Measurements from ENCODE around the gene PHLDB3. TPM values are rescaled to one million over a fixed set of nuclear protein-coding genes. Genes with fewer than 3 reads are reported as not detected.

The PHLDB3 gene
- total and polyA plus RNA-seq, 2 donors, result 10.7 to 12.4 TPM

DNA sequence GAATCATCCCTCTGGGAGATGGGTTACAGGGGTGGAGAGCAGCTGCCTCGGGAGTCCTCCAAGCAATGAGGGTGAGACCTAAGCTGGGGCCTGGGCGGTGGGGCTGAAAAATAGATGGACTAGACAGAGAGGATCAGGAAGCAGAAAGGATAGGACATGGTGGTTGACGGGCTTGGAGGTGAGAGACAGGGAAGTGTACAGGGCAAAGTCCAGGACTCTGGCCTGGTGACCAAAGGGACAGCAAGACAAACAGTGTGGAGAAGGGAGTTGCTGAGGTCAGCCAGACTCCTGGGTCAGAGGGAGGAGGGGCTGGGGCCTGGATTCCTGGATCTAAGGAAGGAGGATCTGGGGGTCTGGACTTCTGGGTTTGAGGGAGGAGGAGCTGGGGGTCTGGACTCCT, 5.5 kb downstream of the PHLDB3 start:
- 76% methylated on average over 3 of the region's 3 CpGs for WGBS
- DNase-seq (ENCODE audit: extremely low spot score), result no peak
- Histone ChIP-seq H3K4me1 (ENCODE audit: insufficient read depth) (no peaks in the 10 kb centered on the region), H3K4me3 (ENCODE audit: low read depth, low read length) (no peak overlapping the region), H3K27ac (ENCODE audit: low read depth) (no peak overlapping the region), H3K36me3 (ENCODE audit: insufficient read depth) (peaks cover 9% of the 10 kb centered on the region)

DNA sequence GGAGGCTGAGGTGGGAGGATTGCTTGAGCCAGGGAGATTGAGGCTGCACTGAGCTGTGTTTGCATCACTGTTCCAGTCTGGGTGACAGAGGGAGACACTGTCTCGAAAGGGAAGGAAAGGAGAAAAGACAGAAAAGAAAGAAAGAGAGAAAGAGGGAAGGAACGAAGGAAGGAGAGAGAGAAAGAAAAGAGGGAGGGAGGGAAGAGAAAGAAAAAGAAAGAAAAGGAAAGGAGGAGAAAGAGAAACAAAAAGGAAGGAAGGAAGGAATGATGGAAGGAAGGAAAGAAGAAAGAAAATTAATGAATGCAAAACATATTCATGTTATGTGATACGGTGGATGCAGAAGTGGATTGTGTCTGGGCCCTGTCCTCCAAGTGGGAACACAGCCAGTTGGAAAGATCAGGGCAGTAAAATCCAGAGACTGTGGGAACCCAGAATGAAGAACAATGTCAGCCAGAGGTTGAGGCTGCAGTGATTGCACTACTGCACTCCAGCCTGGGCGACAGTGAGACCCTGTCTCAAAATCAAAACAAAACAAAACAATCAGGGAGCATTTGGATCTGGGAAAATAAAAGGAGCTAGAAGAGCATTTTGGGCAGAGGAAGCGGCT, 6.2 kb downstream of the PHLDB3 start:
- Histone ChIP-seq H3K4me3 (ENCODE audit: low read depth, low read length) (no peak overlapping the region), H3K4me1 (ENCODE audit: insufficient read depth) (no peaks in the 10 kb centered on the region), H3K36me3 (ENCODE audit: insufficient read depth) (peaks cover 9% of the 10 kb centered on the region), H3K27ac (ENCODE audit: low read depth) (no peak overlapping the region)
- WGBS, result 72% methylated on average over 5 of the region's 5 CpGs
- DNase-seq (ENCODE audit: extremely low spot score), result no peak

DNA sequence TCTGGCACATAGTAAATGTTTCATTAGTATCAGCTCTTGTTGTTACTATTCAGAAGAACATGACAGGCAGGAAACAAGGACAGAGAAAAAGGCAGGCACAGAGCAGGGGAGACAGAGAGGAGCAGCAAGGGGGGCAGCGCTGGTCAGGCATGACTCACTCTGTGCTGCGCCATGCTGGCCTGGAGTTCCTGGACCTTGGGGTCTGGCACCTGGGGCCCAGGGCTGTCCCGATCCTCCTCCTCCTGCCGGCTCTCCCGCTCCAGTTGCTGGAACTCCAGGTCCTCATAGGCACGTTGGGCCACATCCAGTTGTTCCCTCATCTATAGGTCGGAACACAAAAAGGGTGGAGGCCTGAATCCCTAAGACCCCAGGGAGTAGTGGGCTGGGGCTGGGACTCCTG, 7.6 kb downstream of the PHLDB3 start:
- H3K27ac ChIP-seq (ENCODE audit: low read depth), result no peak overlapping the region
- no peak overlapping the region for H3K4me3 ChIP-seq (ENCODE audit: low read depth, low read length)
- H3K4me1 ChIP-seq (ENCODE audit: insufficient read depth), result no peaks in the 10 kb centered on the region
- WGBS, result 95% methylated on average over 7 of the region's 7 CpGs
- H3K36me3 ChIP-seq (ENCODE audit: insufficient read depth), result peaks cover 7% of the 10 kb centered on the region
- no peak for DNase-seq (ENCODE audit: extremely low spot score)

DNA sequence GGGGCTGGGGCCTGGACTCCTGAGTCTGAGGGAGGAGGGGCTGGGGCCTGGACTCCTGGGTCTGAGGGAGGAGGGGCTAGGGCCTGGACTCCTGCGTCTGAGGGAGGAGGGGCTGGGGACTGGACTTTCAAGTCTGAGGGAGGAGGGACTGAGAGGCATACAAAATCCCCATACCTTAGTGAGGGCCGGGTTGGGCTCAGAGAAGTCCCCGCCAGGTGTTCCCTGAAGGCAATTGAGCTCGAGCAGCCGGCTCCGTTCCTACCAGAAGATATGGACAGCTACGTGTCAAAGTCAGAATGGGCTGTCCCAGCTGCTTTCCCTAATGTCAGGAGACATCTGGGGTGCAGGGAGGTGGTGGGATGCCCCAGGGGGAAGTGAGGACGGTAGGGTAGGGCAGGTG, 9.5 kb downstream of the PHLDB3 start:
- H3K4me3 ChIP-seq (ENCODE audit: low read depth, low read length), result no peak overlapping the region
- H3K36me3 ChIP-seq (ENCODE audit: insufficient read depth), result peaks cover 7% of the 10 kb centered on the region
- H3K27ac ChIP-seq (ENCODE audit: low read depth), result no peak overlapping the region
- H3K4me1 ChIP-seq (ENCODE audit: insufficient read depth), result no peaks in the 10 kb centered on the region
- WGBS, result 79% methylated on average over 8 of the region's 8 CpGs
- DNase-seq (ENCODE audit: extremely low spot score), result no peak

DNA sequence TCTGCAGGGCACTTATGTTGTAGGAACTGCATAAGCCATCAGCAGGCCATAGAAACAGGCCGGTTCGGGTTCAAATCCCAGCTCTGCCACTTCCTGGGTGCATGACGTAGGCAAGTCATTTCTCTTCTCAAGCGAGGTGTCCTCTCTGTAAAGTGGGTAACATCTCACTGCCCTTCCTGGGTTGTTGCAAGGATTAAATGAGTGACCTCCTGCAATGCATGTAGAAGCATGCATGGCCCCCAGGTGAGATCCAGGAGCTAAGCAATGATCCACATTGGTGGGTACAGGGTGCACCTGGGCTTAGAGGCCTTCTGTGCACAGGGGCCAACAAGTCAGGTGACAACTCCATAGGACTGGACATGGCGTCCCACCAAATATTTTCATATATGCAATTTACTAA, 13.8 kb downstream of the PHLDB3 start:
- no peak overlapping the region for H3K27ac ChIP-seq (ENCODE audit: low read depth)
- peaks cover 4% of the 10 kb centered on the region for H3K36me3 ChIP-seq (ENCODE audit: insufficient read depth)
- H3K4me3 ChIP-seq (ENCODE audit: low read depth, low read length), result no peak overlapping the region
- H3K4me1 ChIP-seq (ENCODE audit: insufficient read depth), result no peaks in the 10 kb centered on the region
- WGBS, result 95% methylated on average over 5 of the region's 5 CpGs
- DNase-seq (ENCODE audit: extremely low spot score), result no peak

DNA sequence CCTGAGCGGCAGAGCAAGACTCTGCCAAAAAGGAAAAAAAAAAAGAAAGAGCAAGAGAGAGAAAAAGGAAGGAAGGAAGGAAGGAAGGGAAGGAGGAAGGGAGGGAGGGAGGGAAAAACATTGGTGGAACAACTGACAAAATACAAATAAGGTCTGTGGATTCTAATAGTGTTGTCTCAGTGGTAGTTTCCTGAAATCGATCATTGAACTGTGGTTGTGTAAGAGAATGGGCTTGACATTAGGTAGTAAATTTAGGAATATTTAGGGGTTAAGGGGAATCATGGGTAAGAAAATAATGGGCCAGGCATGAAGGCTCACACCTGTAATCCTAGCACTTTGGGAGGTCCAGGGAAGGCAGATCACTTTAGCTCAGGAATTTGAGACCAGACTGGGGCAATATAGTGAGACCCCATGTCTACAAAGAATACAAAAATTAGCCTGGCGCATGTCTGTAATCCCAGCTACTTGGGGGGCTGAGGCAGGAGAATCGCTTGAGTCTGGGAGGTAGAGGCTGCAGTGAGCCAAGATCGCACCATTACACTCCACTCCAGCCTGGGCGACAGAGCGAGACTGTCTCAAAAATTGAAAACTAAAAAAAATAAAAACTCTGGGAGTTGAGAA, 14.5 kb downstream of the PHLDB3 start:
- DNase-seq (ENCODE audit: extremely low spot score), result no peak
- H3K27ac ChIP-seq (ENCODE audit: low read depth), result no peak overlapping the region
- H3K4me3 ChIP-seq (ENCODE audit: low read depth, low read length), result no peak overlapping the region
- 96% methylated on average over 7 of the region's 7 CpGs for WGBS
- no peaks in the 10 kb centered on the region for H3K4me1 ChIP-seq (ENCODE audit: insufficient read depth)
- H3K36me3 ChIP-seq (ENCODE audit: insufficient read depth), result no peaks in the 10 kb centered on the region

DNA sequence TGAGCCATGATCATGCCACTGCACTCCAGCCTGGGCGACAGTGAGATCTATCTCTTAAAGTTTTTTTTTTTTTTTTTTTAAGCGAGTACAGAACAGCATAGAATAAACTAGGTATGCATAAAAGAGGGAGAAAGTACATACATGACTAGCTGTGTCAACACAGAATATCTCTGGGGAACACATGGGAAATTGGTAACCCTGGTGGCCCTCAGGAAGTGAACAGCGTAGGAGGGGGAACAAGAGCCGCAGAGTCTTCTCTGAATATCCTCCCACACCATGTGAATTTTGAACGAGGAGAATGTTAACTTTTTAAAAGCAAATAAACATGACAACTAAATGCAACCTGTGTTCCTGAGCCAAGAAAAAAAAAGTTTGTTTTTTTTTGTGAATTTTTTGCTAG, 15.2 kb downstream of the PHLDB3 start:
- Histone ChIP-seq H3K27ac (ENCODE audit: low read depth) (no peak overlapping the region), H3K4me1 (ENCODE audit: insufficient read depth) (no peaks in the 10 kb centered on the region), H3K4me3 (ENCODE audit: low read depth, low read length) (no peak overlapping the region), H3K36me3 (ENCODE audit: insufficient read depth) (no peaks in the 10 kb centered on the region)
- DNase-seq (ENCODE audit: extremely low spot score), result no peak
- 73% methylated on average over 5 of the region's 5 CpGs for WGBS

DNA sequence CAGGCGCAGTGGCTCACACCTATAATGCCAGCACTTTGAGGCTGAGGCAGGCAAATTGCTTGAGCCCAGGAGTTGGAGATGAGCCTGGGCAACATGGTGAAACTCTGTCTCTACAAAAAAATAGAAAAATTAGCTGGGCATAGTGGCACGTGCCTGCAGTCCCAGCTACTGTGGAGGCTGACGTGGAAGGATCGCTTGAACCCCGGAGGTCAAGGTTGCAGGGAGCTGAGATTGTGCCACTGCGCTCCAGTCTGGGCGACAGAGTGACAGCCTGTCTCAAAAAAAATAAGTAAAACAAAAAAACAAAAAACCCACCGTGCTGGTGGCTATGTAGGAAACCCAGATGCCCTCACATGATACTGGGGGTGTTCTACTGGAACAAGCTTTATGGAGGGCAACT, 16.4 kb downstream of the PHLDB3 start:
- no peaks in the 10 kb centered on the region for H3K4me1 ChIP-seq (ENCODE audit: insufficient read depth)
- no peak for DNase-seq (ENCODE audit: extremely low spot score)
- H3K27ac ChIP-seq (ENCODE audit: low read depth), result no peak overlapping the region
- no peaks in the 10 kb centered on the region for H3K36me3 ChIP-seq (ENCODE audit: insufficient read depth)
- WGBS, result 94% methylated on average over 8 of the region's 8 CpGs
- no peak overlapping the region for H3K4me3 ChIP-seq (ENCODE audit: low read depth, low read length)

DNA sequence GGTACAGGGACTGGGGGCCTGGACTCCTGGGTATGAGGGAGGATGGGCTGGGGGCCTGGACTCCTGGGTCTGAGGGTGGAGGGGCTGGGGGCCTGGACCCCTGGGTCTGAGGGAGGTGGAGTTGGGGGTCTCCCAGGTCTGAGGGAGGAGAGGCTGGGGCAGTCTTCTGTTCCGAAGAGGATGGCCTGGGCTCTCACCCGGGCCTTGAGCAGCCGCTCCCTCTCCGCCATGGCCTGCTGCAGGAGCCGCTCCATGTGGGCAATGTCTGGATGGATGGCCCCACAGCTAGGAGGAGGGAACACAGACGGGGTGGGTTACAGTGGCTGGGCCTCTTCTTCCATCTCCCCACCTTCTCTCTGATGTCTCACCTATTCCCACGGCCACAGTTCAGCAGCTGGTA, 18.1 kb downstream of the PHLDB3 start:
- H3K36me3 ChIP-seq (ENCODE audit: insufficient read depth), result no peaks in the 10 kb centered on the region
- no peaks in the 10 kb centered on the region for H3K4me1 ChIP-seq (ENCODE audit: insufficient read depth)
- H3K4me3 ChIP-seq (ENCODE audit: low read depth, low read length), result no peak overlapping the region
- no peak for DNase-seq (ENCODE audit: extremely low spot score)
- WGBS, result 89% methylated on average over 7 of the region's 7 CpGs
- no peak overlapping the region for H3K27ac ChIP-seq (ENCODE audit: low read depth)

DNA sequence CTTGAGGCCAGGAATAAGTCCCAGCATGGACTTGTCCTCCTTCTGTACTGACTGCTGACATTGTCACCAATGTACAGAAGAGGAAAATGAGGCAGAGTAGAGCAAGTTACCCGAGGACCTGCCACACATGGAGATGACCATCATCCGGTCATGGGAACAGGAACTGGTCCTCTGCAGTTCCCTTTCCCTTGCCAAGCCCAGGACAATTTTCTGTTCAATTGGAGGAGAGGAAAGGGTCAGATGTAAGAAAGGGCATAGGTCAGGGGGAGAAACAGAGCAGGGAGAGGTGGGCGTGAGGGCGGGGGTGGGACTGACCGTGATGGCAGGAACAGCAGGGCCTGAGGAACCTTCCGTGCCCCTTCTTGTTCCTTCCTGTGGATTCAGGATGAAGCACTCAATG, 18.6 kb downstream of the PHLDB3 start:
- no peak for DNase-seq (ENCODE audit: extremely low spot score)
- WGBS, result 79% methylated on average over 6 of the region's 6 CpGs

DNA sequence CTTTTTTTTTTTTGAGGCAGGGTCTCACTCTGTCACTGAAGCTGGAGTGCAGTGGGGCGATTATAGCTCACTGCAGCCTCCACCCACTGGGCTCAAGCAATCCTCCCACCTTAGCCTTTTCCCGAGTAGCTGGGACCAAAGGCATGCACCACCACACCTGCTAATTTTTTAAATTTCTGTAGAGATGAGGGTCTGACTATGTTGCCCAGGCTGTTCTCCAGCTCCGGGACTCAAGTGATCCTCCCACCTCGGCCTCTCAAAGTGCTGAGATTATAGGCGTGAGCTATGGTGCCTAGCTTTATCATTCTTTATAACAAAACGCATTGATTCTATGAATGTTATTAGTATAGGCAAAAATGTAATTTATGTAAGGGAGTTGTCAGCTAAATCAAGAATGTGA, 21.3 kb downstream of the PHLDB3 start:
- no peak for DNase-seq (ENCODE audit: extremely low spot score)
- H3K36me3 ChIP-seq (ENCODE audit: insufficient read depth), result no peaks in the 10 kb centered on the region
- H3K4me3 ChIP-seq (ENCODE audit: low read depth, low read length), result no peak overlapping the region
- H3K4me1 ChIP-seq (ENCODE audit: insufficient read depth), result no peaks in the 10 kb centered on the region
- no peak overlapping the region for H3K27ac ChIP-seq (ENCODE audit: low read depth)
- 97% methylated on average over 6 of the region's 6 CpGs for WGBS

More for the DNA sequence above, 18.6 kb downstream of the PHLDB3 start:
- Histone ChIP-seq H3K4me3 (ENCODE audit: low read depth, low read length) (no peak overlapping the region), H3K4me1 (ENCODE audit: insufficient read depth) (no peaks in the 10 kb centered on the region), H3K27ac (ENCODE audit: low read depth) (no peak overlapping the region), H3K36me3 (ENCODE audit: insufficient read depth) (no peaks in the 10 kb centered on the region)

DNA sequence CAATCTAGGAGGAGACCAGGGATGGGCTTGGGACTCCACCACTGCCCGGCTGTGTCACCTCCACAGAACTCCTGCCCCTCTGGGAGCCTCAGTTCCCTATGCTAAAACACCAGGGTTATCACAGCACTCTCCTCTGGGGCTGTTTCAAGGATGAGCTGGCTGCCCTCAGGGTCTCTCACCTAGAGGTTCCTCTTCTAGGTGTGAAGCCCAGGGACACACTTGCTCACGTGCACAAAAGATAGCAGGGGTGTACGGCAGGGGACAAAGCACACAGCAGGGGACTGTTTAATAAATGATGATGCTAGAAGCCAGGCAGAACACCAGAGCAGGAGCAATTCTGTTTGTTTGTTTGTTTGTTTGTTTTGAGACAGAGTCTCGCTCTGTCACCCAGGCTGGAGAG, 22.4 kb downstream of the PHLDB3 start:
- WGBS, result 78% methylated on average over 4 of the region's 4 CpGs
- Histone ChIP-seq H3K27ac (ENCODE audit: low read depth) (no peak overlapping the region), H3K4me1 (ENCODE audit: insufficient read depth) (no peaks in the 10 kb centered on the region), H3K36me3 (ENCODE audit: insufficient read depth) (no peaks in the 10 kb centered on the region), H3K4me3 (ENCODE audit: low read depth, low read length) (no peak overlapping the region)
- DNase-seq (ENCODE audit: extremely low spot score), result no peak

DNA sequence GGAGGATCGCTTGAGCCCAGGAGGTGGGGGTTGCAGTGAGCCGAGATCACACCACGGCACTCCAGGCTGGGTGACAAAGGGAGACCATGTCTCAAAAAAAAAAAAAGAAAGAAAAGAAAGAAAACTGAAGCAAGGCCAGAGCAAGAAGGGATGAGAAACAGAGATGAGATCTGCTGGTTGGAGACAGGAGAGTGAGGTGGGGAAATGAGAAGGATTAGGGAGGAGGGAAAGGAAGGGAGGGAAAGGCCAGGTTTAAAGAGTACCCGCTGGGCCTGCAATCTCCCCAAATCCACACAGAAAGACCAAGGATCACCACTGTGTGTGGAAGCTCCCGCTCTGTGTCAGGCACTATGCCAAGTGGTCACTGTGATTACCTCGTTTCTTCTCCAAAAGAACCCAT, 22.8 kb downstream of the PHLDB3 start:
- DNase-seq (ENCODE audit: extremely low spot score), result no peak
- H3K36me3 ChIP-seq (ENCODE audit: insufficient read depth), result no peaks in the 10 kb centered on the region
- H3K27ac ChIP-seq (ENCODE audit: low read depth), result no peak overlapping the region
- no peaks in the 10 kb centered on the region for H3K4me1 ChIP-seq (ENCODE audit: insufficient read depth)
- H3K4me3 ChIP-seq (ENCODE audit: low read depth, low read length), result no peak overlapping the region
- 85% methylated on average over 6 of the region's 6 CpGs for WGBS

DNA sequence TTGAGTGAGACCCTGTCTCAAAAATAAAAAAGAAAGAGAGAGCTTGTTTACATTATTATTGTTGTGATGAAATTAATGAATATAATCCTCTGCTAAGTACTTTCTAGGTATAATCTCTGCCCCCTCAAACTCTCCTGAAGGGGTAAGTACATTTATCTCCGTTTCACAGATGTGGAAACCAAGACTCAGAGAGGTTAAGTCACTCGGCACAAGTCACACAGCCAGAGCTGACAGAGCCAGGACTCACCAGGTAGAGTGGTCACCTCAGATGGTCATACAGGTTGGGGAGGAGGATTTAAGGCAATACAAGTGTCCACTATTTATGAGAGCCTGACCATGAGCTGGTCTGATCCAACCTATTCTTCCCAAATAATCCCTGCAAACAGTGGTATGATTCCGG, 24.0 kb downstream of the PHLDB3 start:
- WGBS, result 98% methylated on average over 3 of the region's 3 CpGs
- H3K4me1 ChIP-seq (ENCODE audit: insufficient read depth), result no peaks in the 10 kb centered on the region
- no peaks in the 10 kb centered on the region for H3K36me3 ChIP-seq (ENCODE audit: insufficient read depth)
- H3K4me3 ChIP-seq (ENCODE audit: low read depth, low read length), result no peak overlapping the region
- H3K27ac ChIP-seq (ENCODE audit: low read depth), result no peak overlapping the region
- no peak for DNase-seq (ENCODE audit: extremely low spot score)
